A549 (cell line): ENCODE measurements around the gene HES3. TPM values are rescaled to one million over a fixed set of nuclear protein-coding genes. Genes with fewer than 3 reads are reported as not detected.

Experiments
- ATAC-seq, 2 experiments: fragments of 200-7000 bp in 1 of 2; fragments of >200 bp in 1 of 2; cut with Nextera tagmentation in 1 of 2; cut with Tn5 transposase in 1 of 2; 3 replicates each; pipeline versions ENCODE4 v1.8.0 to v1.9.1; 2018 to 2020; ENCODE audit warnings: mild to moderate bottlenecking in 1 of 2, moderate library complexity in 1 of 2
- CTCF ChIA-PET: fragments of 300-600 bp; sonication (Branson Sonifier 250); formaldehyde crosslinking; extraction: SDS; loops from one replicate; lab custom pipeline; 2021; ENCODE audit warnings: antibody characterized with exemption, inconsistent platforms; lab: Yijun Ruan, JAX
- POLR2A ChIA-PET: fragments of 350-600 bp; formaldehyde crosslinking; extraction: SDS; loops from one replicate; lab custom pipeline; 2021; ENCODE audit warnings: antibody characterized with exemption, inconsistent platforms; lab: Yijun Ruan, JAX
- DNase-seq, 2 experiments: peaks; one replicate each; pipeline versions ENCODE4 v3.0.0 to v3.0.0-alpha.2; 2011 to 2016; ENCODE audit warnings: low read depth in 1 of 2, low spot score in 1 of 2
- FAIRE-seq: peaks from 2 replicates; lab custom pipeline; 2011; peaks lifted over from hg19 to GRCh38; lab: Jason Lieb, UNC
- H3K27ac ChIP-seq, 2 experiments: fragments of >200 bp; sonication (Bioruptor Twin); formaldehyde crosslinking; 3 replicates each; pipeline ENCODE4 v1.5.1; 2016 to 2017
- H3K4me1 ChIP-seq: fragments of >200 bp; sonication (Bioruptor Twin); formaldehyde crosslinking; 3 replicates; pipeline ENCODE4 v1.6.1; 2016
- H3K4me2 ChIP-seq: fragments of >200 bp; sonication (Bioruptor Twin); formaldehyde crosslinking; 3 replicates; pipeline ENCODE4 v1.6.1; 2016
- H3K4me3 ChIP-seq: fragments of >200 bp; sonication (Bioruptor Twin); formaldehyde crosslinking; 3 replicates; pipeline ENCODE4 v1.5.1; 2016
- H3K9me3 ChIP-seq: fragments of >200 bp; sonication (Bioruptor Twin); formaldehyde crosslinking; 3 replicates; pipeline ENCODE4 v1.6.1; 2016
- CBX8 ChIP-seq: fragments of 200-600 bp; sonication (generic); IDR thresholded peaks from 2 replicates; pipeline ENCODE4 v1.6.1; 2016
- CEBPB ChIP-seq, 2 experiments: fragments of >200 bp in 1 of 2; sonication (Bioruptor Twin) in 1 of 2; formaldehyde crosslinking in 1 of 2; IDR thresholded peaks; 2 replicates each; pipeline ENCODE4 v1.6.1; 2012 to 2016
- ESRRA ChIP-seq: fragments of 150-350 bp; IDR thresholded peaks from 2 replicates; pipeline ENCODE4 v1.6.1; 2014; ENCODE audit warnings: mild to moderate bottlenecking, low read length, borderline replicate concordance
- FOSL2 ChIP-seq, 2 experiments: fragments of 450-650 bp in 1 of 2; fragments of >200 bp in 1 of 2; sonication (Bioruptor Twin) in 1 of 2; formaldehyde crosslinking; IDR thresholded peaks; 2 replicates each; pipeline versions ENCODE4 v1.5.0 to v1.6.1; 2016 to 2020; ENCODE audit warnings: mild to moderate bottlenecking in 1 of 2, moderate library complexity in 1 of 2
- HEYL ChIP-seq: fragments of 250-450 bp; sonication (Bioruptor Pico); IDR thresholded peaks from 2 replicates; pipeline ENCODE4 v1.8.0; 2021; ENCODE audit warnings: mild to moderate bottlenecking, moderate library complexity
- HMGXB4 ChIP-seq: fragments of 250-450 bp; sonication (Bioruptor Pico); IDR thresholded peaks from 2 replicates; pipeline ENCODE4 v1.5.0; 2021; ENCODE audit warnings: mild to moderate bottlenecking, moderate library complexity, borderline replicate concordance
- JUNB ChIP-seq: fragments of >200 bp; sonication (Bioruptor Twin); formaldehyde crosslinking; IDR thresholded peaks from 2 replicates; pipeline ENCODE4 v1.6.1; 2016
- KDM5A ChIP-seq: fragments of 200-600 bp; sonication (generic); IDR thresholded peaks from 2 replicates; pipeline ENCODE4 v1.6.1; 2016; ENCODE audit warnings: antibody characterized with exemption, mild to moderate bottlenecking
- MAFK ChIP-seq: fragments of 450-650 bp; IDR thresholded peaks from 2 replicates; pipeline ENCODE4 v1.6.1; 2014; ENCODE audit not compliant: partially characterized antibody
- MAX ChIP-seq: IDR thresholded peaks from 2 replicates; pipeline ENCODE4 v1.6.1; 2012
- MAZ ChIP-seq: fragments of 150-350 bp; IDR thresholded peaks from 2 replicates; pipeline ENCODE4 v1.6.1; 2014; ENCODE audit warnings: antibody characterized with exemption, low read depth, low read length, borderline replicate concordance
- MYC ChIP-seq: IDR thresholded peaks from 2 replicates; pipeline ENCODE4 v1.6.1; 2012; ENCODE audit warnings: mild to moderate bottlenecking, inconsistent platforms, low read length, improper control_type of control experiment, borderline replicate concordance
- NPAS2 ChIP-seq: fragments of 250-450 bp; sonication (Bioruptor Pico); IDR thresholded peaks from 2 replicates; pipeline ENCODE4 v1.8.0; 2022; ENCODE audit warnings: mild to moderate bottlenecking, moderate library complexity, borderline replicate concordance
- NR3C1 ChIP-seq: fragments of >200 bp; sonication (Bioruptor Twin); formaldehyde crosslinking; IDR thresholded peaks from 3 replicates; pipeline ENCODE4 v1.6.1; 2017
- PBX3 ChIP-seq: IDR thresholded peaks from 2 replicates; pipeline ENCODE4 v1.6.1; 2012
- PHF8 ChIP-seq: fragments of 200-600 bp; sonication (generic); IDR thresholded peaks from 2 replicates; pipeline ENCODE4 v1.6.1; 2016; ENCODE audit warnings: low read depth, mild to moderate bottlenecking, antibody characterized with exemption, moderate library complexity, borderline replicate concordance
- RCOR1 ChIP-seq: fragments of 150-350 bp; IDR thresholded peaks from 2 replicates; pipeline ENCODE4 v1.6.1; 2014; ENCODE audit warnings: antibody characterized with exemption, low read length, low read depth
- RFX5 ChIP-seq: fragments of 450-650 bp; IDR thresholded peaks from 2 replicates; pipeline ENCODE4 v1.7.1; 2014; ENCODE audit warnings: antibody characterized with exemption, mild to moderate bottlenecking, moderate library complexity
- RNF2 ChIP-seq: fragments of 200-600 bp; sonication (generic); IDR thresholded peaks from 2 replicates; pipeline ENCODE4 v1.6.1; 2016; ENCODE audit warnings: low read depth, mild to moderate bottlenecking, antibody characterized with exemption, moderate library complexity, borderline replicate concordance
- TP53 ChIP-seq: fragments of 250-450 bp; sonication (Bioruptor Pico); IDR thresholded peaks from 2 replicates; pipeline ENCODE4 v1.5.0; 2021; ENCODE audit warnings: mild to moderate bottlenecking, moderate library complexity
- ZFP36 ChIP-seq: fragments of 450-650 bp; IDR thresholded peaks from 2 replicates; pipeline ENCODE4 v1.6.1; 2014; ENCODE audit warnings: borderline replicate concordance; ENCODE audit not compliant: partially characterized antibody
- WGBS: methylation state at CpG from one replicate; pipeline ENCODE4 v1.1.6; 2017; ENCODE audit errors: missing lambda C conversion rate; 5-methylcytosine and 5-hydroxymethylcytosine counted together
- polyA plus RNA-seq, 4 experiments: library from polyadenylated mRNA; depleted of rRNA in 3 of 4; stranded (reverse); fragments of >200 nt; fragmentation: RNase III in 1 of 4; extraction: RNeasy Plus Mini Kit Qiagen cat#74134 plus additional on column Dnase treatment in 1 of 4; gene quantifications; 2 replicates in 3 of 4; 3 replicates in 1 of 4; pipeline ENCODE4 v1.2.3, GENCODE V29; 2011 to 2017

Gene HES3
- polyA plus RNA-seq, 2 of the 4 experiments (the other 2 are of a cell fraction), result not detected

- DNase-seq, result no peak
- H3K4me3 ChIP-seq, result peak overlapping the region; percentile 57
- ChIA-PET CTCF (interaction anchor here (8.4 kb wide), 1 partner anchor 14 kb away, joined by 64 read pairs; no protein-coding TSS in a partner anchor), POLR2A (no interaction called here)
- 32% methylated on average over 5 of the region's 15 CpGs for WGBS
- H3K27ac ChIP-seq, result no peak overlapping the region; a peak in 1 of 6 replicates
- FAIRE-seq, result no peak
- H3K9me3 ChIP-seq, result no peaks in the 10 kb centered on the region
- peak; percentile 1 to 14; a peak in 3 of 6 replicates for ATAC-seq
- H3K4me2 ChIP-seq, result peak overlapping the region; percentile 97
- peaks cover 3% of the 10 kb centered on the region; the same call in 1 of the 3 replicates for H3K4me1 ChIP-seq
- TF ChIP-seq HMGXB4 (CRISPR knock-in tag) (no peak), PHF8 (no peak), MAFK (no peak), TP53 (CRISPR knock-in tag) (no peak), CBX8 (no peak), MYC (no peak)
These were observed 17.6 kb downstream of the HES3 start for GRCh38 chr1:6261615-6261995.

- ATAC-seq, result no peak
- CTCF ChIA-PET, result interaction anchor here (0.5 to 8.4 kb wide), 3 partner anchors 12 to 151 kb away, joined by 3 to 64 read pairs (median 4); no protein-coding TSS in a partner anchor
- WGBS, result 80% methylated on average over 9 of the region's 25 CpGs
- no peaks in the 10 kb centered on the region for H3K9me3 ChIP-seq
- no peak overlapping the region for H3K27ac ChIP-seq
- no peak overlapping the region for H3K4me3 ChIP-seq
- peaks cover 3% of the 10 kb centered on the region; the same call in 1 of the 3 replicates for H3K4me1 ChIP-seq
- DNase-seq, result no peak
- TF ChIP-seq RFX5, result no peak
- TF ChIP-seq JUNB, result no peak
- TF ChIP-seq HMGXB4 (CRISPR knock-in tag), result no peak
- TF ChIP-seq RCOR1, result no peak
- TF ChIP-seq FOSL2 (IDR thresholded peaks at IDR 0.05), result no peak
- TF ChIP-seq FOSL2 (CRISPR knock-in tag; IDR thresholded peaks at IDR 0.05), result no peak
- no peak for TF ChIP-seq KDM5A
- TF ChIP-seq RNF2, result no peak
- TF ChIP-seq CEBPB (IDR thresholded peaks at IDR 0.05), result no peak
- no peak for TF ChIP-seq NR3C1
- TF ChIP-seq MAZ, result no peak
- TF ChIP-seq ESRRA, result no peak
- no peak for TF ChIP-seq NPAS2
- TF ChIP-seq PBX3, result no peak
- TF ChIP-seq ZFP36, result no peak
- TF ChIP-seq HEYL, result no peak
- TF ChIP-seq MAX, result no peak
- FAIRE-seq, result no peak
- no peak overlapping the region for H3K4me2 ChIP-seq
- POLR2A ChIA-PET, result no interaction called here
These were observed 18.8 kb downstream of the HES3 start for GRCh38 chr1:6262555-6263420.
